IPS-18c (cell line): ENCODE measurements around the gene SLCO3A1.

ENCODE experiments used
- H3K4me3 ChIP-seq: 2 replicates; pipeline ENCODE4 v1.7.0; 2013; ENCODE audit warnings: low read depth, mild to moderate bottlenecking, low read length, moderate library complexity; ENCODE audit not compliant: insufficient read depth
- H3K9me3 ChIP-seq: one replicate; pipeline ENCODE4 v1.6.1; 2013; ENCODE audit warnings: mild to moderate bottlenecking, low read length, moderate library complexity; ENCODE audit not compliant: control insufficient read depth, insufficient read depth

SLCO3A1 gene

DNA sequence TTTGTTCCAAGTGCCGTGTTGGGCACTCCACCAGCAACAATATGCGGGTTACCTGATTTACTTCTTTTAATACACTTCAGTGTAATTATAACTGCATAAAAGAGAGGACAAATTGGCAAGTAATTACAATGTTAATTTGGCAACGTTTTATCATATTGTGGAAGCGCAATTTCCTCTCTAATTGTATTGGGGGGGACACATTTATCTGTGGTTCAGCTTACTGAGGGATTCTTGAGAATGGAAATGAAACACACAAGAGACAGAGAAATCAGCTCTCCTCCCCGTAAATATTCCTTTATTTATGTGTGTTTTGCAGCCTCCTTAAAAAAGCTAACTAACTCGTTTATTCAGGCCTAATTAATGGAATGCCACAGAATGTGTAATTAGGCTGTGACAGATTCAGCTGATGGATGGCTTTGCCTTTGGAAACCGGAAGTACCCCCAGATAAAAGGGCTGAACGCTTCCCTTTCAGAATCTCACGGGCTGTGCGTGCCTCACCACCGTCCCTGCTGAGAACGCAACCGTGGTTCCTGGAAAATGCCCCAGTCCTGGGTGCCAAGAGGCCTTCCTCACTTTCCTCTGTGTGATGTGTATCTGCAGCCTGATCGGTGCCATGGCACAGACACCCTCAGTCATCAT lies 293.1 kb downstream of the SLCO3A1 start:
- Histone ChIP-seq H3K9me3 (no peaks in the 10 kb centered on the region), H3K4me3 (no peak overlapping the region)

DNA sequence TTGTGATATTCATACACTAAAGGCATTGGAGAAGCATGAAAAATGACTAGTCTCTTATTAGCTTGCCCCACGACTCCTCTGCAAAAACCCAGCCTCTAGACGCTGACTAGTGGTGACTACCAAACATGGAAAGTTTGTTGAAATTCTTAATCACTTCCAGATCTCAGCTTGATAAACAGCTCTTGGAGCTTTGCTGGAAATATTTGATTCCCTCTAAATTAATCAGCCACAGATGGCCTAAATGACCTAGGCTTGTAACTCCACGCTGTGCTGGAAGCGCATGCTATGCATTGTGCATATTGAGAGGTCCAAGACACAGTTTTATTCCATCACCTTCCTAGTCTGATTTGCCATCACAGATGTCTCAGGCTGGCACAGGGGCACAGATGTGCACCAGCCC lies 295.5 kb downstream of the SLCO3A1 start:
- H3K9me3 ChIP-seq: no peaks in the 10 kb centered on the region
- H3K4me3 ChIP-seq: no peak overlapping the region

DNA sequence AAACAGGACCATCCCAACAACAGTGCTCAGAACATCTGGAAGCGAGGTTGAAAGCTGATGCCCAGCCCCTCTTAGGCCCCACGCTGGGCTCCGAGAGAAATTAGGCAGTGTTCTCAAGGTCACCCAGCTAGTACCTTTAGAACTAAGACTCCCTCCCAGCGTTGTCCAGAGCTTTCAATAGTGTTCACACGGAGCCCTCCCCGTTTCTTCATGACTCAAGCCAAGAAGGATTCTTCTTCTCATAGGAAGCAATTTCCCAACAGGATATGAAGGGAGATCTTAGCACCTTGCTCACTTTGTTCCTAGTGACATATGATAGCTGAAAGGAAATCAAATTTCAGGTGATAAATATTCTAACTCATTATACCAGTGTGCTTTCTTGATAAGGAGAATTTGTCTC lies 296.0 kb downstream of the SLCO3A1 start:
- no peaks in the 10 kb centered on the region for H3K9me3 ChIP-seq
- H3K4me3 ChIP-seq: no peak overlapping the region

DNA sequence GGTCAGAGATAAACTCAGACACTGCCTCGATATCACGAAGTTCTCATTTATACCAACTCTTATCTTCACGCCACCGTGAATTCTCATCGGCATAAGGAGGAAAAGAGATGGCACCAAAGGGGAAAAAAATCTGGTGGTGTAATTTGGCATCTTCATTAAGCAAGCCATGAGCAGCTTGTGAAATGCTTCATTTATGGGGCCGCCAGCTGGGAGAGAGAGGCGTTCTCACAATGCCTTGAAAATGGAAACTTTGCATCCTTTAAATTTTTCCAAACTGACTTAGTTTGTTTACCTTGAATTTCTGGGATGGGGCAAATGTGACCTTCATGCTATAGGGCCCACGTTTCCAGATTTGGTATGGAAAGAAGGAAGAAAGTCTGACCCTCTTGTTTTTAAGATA lies 297.7 kb downstream of the SLCO3A1 start:
- Histone ChIP-seq H3K4me3 (no peak overlapping the region), H3K9me3 (no peaks in the 10 kb centered on the region)

DNA sequence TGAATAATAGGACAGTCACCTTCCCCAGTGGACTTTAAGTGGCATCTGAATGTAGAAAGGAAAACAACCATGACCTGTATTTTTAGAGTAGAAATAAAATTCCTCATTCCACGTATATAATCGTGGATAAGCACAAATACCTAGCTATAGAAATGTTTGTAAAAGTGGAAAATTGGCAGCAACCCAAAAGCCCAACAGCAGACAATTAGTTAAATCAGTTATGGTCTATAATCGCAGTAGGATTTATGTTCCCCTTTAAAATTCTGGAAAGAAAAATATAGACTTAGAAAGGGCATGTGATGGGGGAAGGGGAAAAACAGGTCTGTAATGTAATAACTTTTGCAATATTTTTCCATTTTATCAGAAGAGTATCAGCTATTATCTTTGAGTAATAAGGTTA lies 298.2 kb downstream of the SLCO3A1 start:
- H3K9me3 ChIP-seq: no peaks in the 10 kb centered on the region
- no peak overlapping the region for H3K4me3 ChIP-seq

DNA sequence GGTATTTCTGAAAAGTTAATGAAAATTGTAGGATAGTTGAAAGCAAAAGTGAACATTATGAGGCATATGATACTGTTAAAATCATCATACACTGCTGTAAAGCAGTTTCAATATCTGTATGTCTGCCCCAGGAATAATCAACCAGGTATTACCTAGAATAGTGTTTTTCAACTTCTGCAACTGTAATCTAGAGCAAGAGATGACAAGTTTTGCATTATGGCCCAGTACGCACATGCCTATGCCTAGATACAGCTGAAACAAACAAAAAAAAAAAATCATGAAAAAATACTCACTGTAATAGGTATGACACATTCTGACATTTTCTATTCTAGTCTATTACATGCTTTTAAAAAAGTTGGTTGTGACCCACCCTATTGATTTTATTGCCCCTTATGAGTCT lies 299.5 kb downstream of the SLCO3A1 start:
- Histone ChIP-seq H3K4me3 (no peak overlapping the region), H3K9me3 (no peaks in the 10 kb centered on the region)

DNA sequence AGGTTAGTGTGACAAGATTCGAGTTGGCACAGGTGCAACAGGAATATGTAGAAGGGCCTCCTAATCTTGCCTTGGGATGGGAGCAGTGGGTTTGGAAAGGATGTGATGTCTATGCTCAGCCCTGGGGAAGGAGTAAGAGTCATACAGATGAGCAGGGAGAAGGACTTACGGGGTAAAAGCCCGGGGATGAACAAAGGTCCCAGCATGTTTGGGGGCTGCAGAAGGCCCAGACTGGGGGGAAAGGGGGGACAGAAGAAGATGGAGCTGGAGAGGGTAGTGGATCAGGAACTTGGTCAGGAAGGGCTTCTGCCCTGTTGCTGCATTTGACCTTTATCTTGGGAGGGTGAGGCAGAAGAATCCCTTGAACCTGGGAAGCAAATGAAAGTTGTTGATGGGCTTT lies 300.1 kb downstream of the SLCO3A1 start:
- H3K9me3 ChIP-seq: no peaks in the 10 kb centered on the region
- no peak overlapping the region for H3K4me3 ChIP-seq

DNA sequence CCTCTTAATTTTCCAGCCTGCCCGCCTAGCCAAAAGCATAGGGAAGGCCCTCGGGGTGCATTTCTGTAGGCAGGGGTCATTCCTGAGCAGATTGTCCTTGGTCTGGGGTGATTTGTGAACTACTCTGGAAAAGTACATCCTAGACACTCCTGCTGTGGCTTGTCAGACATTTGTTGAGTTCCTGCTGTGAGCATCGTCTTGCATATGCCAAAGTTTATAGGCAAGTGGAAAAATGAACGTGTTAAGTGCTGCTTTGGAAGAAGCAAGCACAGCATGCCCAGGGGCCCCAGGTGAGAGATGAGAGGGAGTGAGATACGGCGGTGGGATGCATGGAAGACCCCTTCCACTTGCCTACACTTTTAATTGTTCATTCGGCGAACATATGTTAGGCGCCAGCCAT lies 302.4 kb downstream of the SLCO3A1 start:
- Histone ChIP-seq H3K9me3 (no peaks in the 10 kb centered on the region), H3K4me3 (no peak overlapping the region)

DNA sequence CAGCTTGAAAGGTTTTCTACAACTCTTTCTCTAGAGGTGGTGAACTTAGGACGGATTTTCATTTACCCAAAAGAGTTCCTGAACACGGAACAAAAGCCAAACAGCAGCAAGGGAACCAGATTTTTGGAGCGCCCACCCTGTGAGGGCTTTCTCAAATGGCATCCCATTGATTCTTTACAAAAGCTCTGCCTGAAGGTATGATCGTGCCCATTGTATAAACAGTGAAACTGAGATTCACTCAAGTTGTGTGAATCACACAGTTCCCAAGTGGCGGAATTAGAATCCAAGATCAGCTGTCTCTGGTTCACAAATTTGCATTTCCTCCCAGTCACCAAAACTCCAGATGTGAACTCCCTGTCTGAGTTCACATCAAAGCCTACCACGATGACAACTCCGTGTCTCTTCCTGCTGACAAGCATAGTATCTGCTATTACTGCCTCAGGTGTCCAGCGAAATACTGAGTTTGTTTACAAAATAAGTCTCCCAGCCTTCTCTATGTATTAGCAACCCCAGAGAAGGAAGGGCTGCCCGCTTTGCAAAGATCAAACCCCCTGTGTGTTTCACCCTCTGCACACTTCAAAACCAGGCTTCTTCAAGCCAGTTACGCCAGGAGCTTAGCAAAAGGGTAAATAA lies 304.3 kb downstream of the SLCO3A1 start:
- Histone ChIP-seq H3K9me3 (no peaks in the 10 kb centered on the region), H3K4me3 (no peak overlapping the region)

DNA sequence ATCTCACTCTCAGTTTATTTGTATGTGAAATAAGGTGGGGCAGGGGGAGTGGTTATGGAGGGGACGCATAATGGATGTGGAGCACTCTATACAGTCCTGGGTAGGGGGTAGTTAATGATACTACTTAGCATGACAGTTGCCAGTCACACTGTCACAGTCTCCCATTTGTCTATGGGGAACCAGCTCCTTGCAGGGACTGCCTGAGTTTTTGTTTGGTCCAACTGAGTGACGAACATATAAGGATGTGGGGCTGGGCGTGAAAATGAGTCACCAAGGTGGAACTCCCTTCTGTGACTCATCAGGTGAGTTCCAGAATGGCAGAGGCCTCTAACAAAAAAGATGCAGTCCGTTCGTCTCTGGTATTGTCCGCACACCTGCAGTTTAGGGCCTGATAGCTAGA lies 304.9 kb downstream of the SLCO3A1 start:
- Histone ChIP-seq H3K9me3 (no peaks in the 10 kb centered on the region), H3K4me3 (no peak overlapping the region)

DNA sequence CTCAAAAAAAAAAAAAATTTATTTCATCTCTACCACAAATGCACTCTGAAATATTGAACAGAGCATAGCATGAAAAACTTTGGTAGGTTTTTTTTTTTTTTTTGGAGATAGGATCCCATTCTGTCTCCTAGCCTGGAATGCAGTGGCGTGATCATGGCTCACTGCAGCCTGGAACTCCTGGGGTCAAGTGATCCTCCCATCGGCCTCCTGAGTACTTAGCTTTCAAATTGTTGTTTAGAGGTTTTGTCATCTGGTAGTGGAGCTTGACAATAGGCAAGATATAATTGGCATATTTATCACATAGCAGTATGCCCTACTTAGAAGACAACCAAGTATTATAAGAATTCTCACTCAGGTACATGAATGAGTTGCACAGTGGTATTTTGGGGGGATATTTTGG lies 306.0 kb downstream of the SLCO3A1 start:
- Histone ChIP-seq H3K9me3 (no peaks in the 10 kb centered on the region), H3K4me3 (no peak overlapping the region)

DNA sequence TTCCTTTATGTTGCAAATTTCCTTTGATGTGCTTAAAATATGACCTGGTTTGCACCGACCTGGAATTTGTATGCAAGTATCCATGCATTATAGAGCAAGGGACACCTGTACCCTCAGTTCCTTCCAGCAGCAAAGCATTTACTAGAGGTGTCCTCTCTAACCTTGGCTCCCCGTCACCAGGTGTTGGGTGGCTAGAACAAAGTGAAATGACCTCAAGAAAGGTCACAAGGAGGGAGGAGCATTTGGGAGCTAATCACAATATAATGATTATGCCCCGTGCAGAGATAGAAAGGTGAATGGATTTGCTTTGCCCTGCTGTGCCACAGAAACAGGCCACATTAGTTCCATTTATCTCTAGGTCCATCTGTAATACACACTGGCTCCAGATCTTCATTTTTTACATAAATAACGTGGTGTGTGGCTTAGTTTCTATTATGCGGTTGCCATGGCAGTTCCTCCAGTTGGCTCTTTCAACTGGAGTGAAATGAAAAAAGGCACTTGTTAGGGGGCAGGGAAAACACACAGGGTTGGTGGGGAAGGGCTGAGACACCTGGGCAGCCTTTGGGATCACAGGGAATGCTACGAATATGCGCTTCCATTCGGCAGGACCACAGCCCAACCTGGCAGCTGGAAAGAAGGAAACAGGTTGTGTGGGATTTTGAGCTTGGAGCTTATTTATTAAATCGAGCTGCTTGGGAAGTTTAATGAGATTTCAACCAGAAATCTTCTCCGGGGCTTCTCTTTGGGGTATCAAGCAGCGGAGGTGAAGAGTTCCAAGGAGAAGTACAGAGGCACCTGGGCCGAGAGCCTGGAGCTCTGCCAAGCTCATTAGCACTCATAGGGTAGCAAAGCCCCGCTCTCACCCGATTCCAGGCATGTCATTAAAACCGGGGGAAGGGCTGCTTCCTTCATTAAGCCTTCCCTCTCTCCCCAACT lies 306.7 kb downstream of the SLCO3A1 start:
- Histone ChIP-seq H3K4me3 (no peak overlapping the region; the same call in 1 of the 2 replicates), H3K9me3 (no peaks in the 10 kb centered on the region)

DNA sequence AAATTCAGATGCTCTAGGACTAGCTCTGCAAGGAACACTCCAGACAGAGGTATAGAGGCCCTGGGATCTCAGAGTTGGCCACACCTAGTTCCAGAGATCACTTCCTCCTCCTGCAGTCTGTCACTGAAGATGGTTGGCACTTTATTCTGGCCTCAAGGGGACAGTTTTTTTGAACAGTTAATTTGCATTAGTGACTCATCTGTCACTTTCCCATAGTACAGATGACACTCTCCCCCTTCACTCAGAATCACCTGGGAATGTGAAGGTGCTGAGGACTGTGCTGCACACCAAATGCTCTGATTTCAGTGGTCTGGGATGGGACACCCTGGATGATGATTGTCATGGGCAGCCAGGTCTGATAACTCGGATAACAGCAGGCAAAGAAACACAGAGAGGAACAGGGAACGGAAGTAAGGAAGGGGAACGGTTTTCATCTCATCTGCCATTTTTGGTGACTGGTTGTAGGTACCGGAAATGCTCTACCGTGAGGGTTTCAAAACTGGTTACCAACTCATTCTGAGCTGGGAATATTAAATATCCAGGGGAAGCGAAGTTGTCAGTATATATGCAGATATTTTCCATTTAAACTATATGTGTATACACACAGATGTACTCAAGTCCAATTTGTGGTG lies 307.6 kb downstream of the SLCO3A1 start:
- no peaks in the 10 kb centered on the region for H3K9me3 ChIP-seq
- H3K4me3 ChIP-seq: no peak overlapping the region; the same call in 1 of the 2 replicates

DNA sequence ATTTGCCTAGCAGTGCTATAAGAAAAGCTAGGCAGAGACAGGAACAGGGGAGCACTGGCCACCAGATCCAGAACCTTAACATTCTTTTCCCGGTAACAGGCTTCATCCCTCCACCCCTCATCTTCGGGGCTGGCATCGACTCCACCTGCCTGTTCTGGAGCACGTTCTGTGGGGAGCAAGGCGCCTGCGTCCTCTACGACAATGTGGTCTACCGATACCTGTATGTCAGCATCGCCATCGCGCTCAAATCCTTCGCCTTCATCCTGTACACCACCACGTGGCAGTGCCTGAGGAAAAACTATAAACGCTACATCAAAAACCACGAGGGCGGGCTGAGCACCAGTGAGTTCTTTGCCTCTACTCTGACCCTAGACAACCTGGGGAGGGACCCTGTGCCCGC lies 309.1 kb downstream of the SLCO3A1 start:
- Histone ChIP-seq H3K9me3 (no peaks in the 10 kb centered on the region), H3K4me3 (no peak overlapping the region)

DNA sequence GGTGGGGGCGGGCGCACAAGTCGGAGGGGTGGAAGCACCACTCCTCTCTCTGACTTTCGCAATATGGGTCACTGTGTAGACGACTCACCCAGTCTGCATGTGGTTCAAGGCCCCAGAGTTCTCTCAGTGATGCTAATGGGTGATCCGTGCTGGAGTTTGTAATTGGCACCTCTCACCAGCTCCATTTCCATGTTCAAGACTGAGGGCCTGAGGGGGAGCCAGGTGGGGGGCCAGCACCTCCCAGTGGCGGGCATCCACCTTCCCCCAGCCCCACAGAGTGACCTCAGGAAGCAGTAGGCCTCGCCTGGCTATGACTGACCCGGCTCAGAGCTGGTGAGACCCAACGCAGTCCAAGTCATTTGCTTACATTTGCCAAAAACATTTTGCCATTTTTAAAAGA lies 310.1 kb downstream of the SLCO3A1 start:
- no peaks in the 10 kb centered on the region for H3K9me3 ChIP-seq
- no peak overlapping the region for H3K4me3 ChIP-seq

DNA sequence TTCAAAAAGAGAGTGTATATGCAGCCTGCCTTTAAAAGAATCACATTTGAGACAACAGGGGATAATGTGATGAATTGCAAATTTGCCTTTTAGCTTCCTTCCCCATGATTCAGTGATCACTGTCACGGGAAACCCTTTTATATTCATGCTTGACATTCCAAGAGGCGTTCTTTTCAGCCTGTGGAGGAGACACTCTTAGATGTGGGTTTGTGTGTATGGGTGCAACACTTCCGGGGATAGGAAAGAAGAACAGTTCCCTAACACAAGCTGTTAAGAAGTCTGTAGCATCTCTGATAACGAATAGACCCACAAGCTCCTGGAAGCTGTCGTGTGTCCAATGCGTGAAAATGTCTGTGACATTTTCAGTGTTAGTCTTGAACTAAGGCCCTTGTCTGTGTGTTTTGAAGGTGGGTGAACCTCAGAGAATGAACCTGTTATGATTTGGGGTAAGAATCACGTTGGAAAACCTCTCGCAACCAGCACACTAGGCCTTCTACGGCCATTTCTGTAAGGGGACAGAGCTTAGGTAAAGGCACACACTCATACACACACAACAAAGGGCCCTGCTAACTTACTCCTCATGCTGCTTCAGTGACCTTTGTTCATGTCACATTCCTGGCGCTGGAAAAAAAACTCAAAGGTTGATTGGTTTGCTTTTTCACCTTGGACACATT lies 311.0 kb downstream of the SLCO3A1 start:
- no peak overlapping the region for H3K4me3 ChIP-seq
- no peaks in the 10 kb centered on the region for H3K9me3 ChIP-seq

DNA sequence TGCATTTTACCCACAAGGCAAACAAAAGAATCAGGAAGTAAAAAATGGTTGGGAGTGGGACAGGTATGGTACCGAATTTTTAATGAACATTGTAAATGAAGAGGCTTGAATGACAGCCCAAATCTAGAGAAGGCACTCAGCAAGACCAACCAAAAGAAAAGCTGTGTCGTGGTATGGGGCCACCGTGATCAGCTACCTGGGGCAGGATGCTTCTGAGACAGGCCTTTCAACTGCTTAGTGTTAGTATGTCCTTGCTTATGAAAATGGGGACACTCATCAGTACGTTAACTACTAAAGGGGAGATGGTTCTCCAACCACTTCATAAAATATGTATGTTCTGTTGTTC lies 311.5 kb downstream of the SLCO3A1 start:
- Histone ChIP-seq H3K4me3 (no peak overlapping the region), H3K9me3 (no peaks in the 10 kb centered on the region)
